Neural progenitor cell (in vitro differentiated cells): ENCODE data around the gene PPP1R27.

Experiments used
- EZH2 ChIP-seq: fragments of 200-600 bp; sonication (generic); IDR thresholded peaks from 2 replicates; pipeline ENCODE4 v1.6.1; 2017; ENCODE audit warnings: antibody characterized with exemption, mild to moderate bottlenecking, moderate library complexity
- EZH2phosphoT487 ChIP-seq: fragments of 200-600 bp; sonication (generic); IDR thresholded peaks from 2 replicates; pipeline ENCODE4 v1.6.1; 2017; ENCODE audit warnings: antibody characterized with exemption
- TF ChIP-seq, protein P1 (sequence below): fragments of 200-600 bp; sonication (generic); IDR thresholded peaks from 2 replicates; pipeline ENCODE4 v1.5.1; 2017; ENCODE audit warnings: antibody characterized with exemption, mild to moderate bottlenecking

DNA sequence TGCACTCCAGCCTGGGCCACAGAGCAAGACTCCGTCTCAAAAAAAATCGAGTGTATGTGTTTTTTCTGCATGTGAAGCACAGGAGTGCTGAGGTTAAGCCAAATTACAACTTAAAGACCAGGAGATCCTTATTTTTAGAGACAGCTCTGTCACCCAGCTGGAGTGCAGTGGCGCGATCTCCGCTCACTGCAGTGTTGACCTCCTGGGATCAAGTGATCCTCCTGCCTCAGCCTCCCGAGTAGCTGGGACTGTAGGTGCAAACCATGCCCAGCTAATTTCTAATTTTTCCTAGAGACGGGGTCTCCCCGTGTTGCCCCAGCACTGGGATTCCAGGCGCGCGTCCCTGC is 7.5 kb upstream of the PPP1R27 start:
- TF ChIP-seq, protein P1, sequence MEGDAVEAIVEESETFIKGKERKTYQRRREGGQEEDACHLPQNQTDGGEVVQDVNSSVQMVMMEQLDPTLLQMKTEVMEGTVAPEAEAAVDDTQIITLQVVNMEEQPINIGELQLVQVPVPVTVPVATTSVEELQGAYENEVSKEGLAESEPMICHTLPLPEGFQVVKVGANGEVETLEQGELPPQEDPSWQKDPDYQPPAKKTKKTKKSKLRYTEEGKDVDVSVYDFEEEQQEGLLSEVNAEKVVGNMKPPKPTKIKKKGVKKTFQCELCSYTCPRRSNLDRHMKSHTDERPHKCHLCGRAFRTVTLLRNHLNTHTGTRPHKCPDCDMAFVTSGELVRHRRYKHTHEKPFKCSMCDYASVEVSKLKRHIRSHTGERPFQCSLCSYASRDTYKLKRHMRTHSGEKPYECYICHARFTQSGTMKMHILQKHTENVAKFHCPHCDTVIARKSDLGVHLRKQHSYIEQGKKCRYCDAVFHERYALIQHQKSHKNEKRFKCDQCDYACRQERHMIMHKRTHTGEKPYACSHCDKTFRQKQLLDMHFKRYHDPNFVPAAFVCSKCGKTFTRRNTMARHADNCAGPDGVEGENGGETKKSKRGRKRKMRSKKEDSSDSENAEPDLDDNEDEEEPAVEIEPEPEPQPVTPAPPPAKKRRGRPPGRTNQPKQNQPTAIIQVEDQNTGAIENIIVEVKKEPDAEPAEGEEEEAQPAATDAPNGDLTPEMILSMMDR = no peak
- TF ChIP-seq EZH2 = no peak
- TF ChIP-seq EZH2phosphoT487 = no peak
